Stomach (tissue), 4 donors: ENCODE measurements around the gene TMEM147.

Experiments used
- EP300 ChIP-seq: sonication (generic); formaldehyde crosslinking; IDR thresholded peaks from one replicate; pipeline ENCODE4 v1.6.1; 2017; ENCODE audit warnings: antibody characterized with exemption
- POLR2A ChIP-seq, 4 donors: fragments of 450-650 bp; IDR thresholded peaks; one replicate each; pipeline ENCODE4 v1.6.1; 2016; ENCODE audit warnings: antibody characterized with exemption in 4 of 4, control low read depth in 2 of 4, mild to moderate bottlenecking in 1 of 4, moderate library complexity in 1 of 4
- TF ChIP-seq, protein P1 (sequence below), 7 experiments: fragments of 450-650 bp in 4 of 7; fragments of 200-600 bp in 3 of 7; sonication (generic) in 3 of 7; IDR thresholded peaks; one replicate each; pipeline ENCODE4 v1.5.1; 2016 to 2019; ENCODE audit warnings: antibody characterized with exemption in 7 of 7, control low read depth in 2 of 7, mild to moderate bottlenecking in 1 of 7

DNA sequence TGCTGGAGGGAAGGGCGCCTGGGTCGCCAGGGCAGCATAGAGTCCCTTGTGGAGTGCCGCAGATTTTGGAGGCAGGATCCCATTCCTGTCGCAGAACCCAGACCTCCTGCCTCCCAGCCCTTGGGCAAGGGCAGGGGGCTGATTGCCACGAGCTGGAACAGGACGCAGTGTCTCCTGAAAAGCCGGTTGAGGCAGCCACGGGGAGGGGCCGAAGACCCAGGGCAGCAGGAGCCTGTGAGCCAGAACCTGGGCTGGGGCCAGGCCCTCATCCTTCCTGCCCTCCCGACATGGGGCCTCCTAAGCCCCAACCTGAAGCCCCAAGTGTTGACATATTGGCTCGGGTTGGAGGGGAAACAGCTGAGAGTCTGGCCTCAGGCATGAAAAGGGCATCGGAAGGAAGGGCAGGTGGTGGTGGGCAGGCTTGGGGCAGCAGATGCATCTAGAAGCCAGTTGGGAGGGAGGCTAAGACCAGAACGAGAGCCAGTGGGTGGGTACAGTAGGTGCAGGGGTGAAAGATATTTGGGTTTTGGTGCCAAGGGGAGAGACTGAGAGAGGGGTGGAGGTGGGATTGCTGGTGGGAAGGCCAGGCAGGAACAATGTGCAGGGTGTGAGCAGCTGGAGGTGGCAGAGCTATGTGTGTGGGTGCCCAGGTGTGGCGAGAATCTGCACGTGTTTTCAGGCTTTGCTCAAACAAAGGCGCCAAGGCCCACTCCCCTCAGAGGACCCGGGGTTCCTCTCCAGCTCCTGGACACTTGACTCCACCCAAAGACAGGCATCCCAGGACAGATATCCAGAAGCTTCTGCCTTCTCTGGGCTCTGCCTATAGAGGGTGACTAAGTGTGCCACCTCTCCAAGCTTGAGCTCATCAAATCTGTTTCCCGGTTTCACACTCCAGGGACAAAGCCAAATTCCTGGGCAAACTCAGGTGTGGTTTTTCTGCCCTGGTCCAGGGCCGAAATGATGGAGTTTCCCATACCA is 15.9 kb upstream of the TMEM147 start:
- TF ChIP-seq, protein P1, sequence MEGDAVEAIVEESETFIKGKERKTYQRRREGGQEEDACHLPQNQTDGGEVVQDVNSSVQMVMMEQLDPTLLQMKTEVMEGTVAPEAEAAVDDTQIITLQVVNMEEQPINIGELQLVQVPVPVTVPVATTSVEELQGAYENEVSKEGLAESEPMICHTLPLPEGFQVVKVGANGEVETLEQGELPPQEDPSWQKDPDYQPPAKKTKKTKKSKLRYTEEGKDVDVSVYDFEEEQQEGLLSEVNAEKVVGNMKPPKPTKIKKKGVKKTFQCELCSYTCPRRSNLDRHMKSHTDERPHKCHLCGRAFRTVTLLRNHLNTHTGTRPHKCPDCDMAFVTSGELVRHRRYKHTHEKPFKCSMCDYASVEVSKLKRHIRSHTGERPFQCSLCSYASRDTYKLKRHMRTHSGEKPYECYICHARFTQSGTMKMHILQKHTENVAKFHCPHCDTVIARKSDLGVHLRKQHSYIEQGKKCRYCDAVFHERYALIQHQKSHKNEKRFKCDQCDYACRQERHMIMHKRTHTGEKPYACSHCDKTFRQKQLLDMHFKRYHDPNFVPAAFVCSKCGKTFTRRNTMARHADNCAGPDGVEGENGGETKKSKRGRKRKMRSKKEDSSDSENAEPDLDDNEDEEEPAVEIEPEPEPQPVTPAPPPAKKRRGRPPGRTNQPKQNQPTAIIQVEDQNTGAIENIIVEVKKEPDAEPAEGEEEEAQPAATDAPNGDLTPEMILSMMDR (IDR thresholded peaks at IDR 0.05) = no peak
- no peak for TF ChIP-seq EP300
- TF ChIP-seq POLR2A (IDR thresholded peaks at IDR 0.05) = no peak
